Measurements from ENCODE around the gene SNORC. TPM values are rescaled to one million over a fixed set of nuclear protein-coding genes. Genes with fewer than 3 reads are reported as not detected.
A peak's percentile ranks its signal among the peaks of the same experiment; 100 is the strongest.

The SNORC gene
- total and polyA plus RNA-seq, 2 of the 13 experiments (the other 11 are each of a cell fraction or from before 2014, with no cell fraction given), result 59.1 to 86.1 TPM

DNA sequence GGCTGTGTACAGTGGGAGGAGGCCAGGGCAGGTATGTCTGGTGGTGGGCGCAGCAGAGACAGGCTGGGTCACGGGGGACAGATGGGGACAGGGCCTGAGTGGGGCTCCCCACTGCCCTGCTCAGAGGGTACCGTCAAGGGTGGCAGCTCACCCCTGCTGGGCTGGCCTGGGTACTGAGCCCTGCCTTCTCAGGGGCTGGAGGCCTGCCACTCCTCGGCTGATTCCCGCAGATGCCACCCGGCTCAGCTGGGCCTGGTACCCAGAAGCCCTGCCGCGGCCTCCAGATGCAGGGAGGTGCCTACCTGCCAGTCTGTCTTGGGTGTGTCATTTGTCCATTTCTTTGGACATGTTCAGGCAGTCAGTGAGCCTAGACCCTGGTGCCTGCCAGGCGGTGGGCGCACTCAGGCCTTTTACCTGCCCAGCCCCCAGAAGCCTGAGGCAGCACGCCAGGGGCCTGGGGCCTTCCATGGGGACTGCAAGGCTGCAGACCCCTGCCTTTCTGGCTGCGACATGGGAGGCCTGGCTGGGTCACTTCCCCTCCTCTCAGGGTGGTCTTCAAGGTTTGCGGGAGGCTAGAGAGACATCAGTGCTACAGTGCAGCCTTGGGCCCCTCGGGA, 3.3 kb downstream of the SNORC start (continued):
- TF ChIP-seq, protein P1, sequence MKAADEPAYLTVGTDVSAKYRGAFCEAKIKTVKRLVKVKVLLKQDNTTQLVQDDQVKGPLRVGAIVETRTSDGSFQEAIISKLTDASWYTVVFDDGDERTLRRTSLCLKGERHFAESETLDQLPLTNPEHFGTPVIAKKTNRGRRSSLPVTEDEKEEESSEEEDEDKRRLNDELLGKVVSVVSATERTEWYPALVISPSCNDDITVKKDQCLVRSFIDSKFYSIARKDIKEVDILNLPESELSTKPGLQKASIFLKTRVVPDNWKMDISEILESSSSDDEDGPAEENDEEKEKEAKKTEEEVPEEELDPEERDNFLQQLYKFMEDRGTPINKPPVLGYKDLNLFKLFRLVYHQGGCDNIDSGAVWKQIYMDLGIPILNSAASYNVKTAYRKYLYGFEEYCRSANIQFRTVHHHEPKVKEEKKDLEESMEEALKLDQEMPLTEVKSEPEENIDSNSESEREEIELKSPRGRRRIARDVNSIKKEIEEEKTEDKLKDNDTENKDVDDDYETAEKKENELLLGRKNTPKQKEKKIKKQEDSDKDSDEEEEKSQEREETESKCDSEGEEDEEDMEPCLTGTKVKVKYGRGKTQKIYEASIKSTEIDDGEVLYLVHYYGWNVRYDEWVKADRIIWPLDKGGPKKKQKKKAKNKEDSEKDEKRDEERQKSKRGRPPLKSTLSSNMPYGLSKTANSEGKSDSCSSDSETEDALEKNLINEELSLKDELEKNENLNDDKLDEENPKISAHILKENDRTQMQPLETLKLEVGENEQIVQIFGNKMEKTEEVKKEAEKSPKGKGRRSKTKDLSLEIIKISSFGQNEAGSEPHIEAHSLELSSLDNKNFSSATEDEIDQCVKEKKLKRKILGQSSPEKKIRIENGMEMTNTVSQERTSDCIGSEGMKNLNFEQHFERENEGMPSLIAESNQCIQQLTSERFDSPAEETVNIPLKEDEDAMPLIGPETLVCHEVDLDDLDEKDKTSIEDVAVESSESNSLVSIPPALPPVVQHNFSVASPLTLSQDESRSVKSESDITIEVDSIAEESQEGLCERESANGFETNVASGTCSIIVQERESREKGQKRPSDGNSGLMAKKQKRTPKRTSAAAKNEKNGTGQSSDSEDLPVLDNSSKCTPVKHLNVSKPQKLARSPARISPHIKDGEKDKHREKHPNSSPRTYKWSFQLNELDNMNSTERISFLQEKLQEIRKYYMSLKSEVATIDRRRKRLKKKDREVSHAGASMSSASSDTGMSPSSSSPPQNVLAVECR (CRISPR knock-in tag; IDR thresholded peaks at IDR 0.05; ENCODE audit: borderline replicate concordance), result no peak
- TF ChIP-seq ZSCAN30 (CRISPR knock-in tag; IDR thresholded peaks at IDR 0.05), result no peak
- TF ChIP-seq ZNF451 (CRISPR knock-in tag; IDR thresholded peaks at IDR 0.05), result 0 out of 2 replicates have a peak, but pooled peaks have one; percentile 36
- TF ChIP-seq, protein P2, sequence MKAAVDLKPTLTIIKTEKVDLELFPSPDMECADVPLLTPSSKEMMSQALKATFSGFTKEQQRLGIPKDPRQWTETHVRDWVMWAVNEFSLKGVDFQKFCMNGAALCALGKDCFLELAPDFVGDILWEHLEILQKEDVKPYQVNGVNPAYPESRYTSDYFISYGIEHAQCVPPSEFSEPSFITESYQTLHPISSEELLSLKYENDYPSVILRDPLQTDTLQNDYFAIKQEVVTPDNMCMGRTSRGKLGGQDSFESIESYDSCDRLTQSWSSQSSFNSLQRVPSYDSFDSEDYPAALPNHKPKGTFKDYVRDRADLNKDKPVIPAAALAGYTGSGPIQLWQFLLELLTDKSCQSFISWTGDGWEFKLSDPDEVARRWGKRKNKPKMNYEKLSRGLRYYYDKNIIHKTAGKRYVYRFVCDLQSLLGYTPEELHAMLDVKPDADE (CRISPR knock-in tag; IDR thresholded peaks at IDR 0.05), result no peak
- TF ChIP-seq CAMTA2 (CRISPR knock-in tag; IDR thresholded peaks at IDR 0.05; ENCODE audit: borderline replicate concordance), result no peak
- no peak for TF ChIP-seq SETDB1 (CRISPR knock-in tag; IDR thresholded peaks at IDR 0.05; ENCODE audit: borderline replicate concordance)
- TF ChIP-seq, protein P3, sequence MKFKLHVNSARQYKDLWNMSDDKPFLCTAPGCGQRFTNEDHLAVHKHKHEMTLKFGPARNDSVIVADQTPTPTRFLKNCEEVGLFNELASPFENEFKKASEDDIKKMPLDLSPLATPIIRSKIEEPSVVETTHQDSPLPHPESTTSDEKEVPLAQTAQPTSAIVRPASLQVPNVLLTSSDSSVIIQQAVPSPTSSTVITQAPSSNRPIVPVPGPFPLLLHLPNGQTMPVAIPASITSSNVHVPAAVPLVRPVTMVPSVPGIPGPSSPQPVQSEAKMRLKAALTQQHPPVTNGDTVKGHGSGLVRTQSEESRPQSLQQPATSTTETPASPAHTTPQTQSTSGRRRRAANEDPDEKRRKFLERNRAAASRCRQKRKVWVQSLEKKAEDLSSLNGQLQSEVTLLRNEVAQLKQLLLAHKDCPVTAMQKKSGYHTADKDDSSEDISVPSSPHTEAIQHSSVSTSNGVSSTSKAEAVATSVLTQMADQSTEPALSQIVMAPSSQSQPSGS (CRISPR knock-in tag; IDR thresholded peaks at IDR 0.05), result no peak
- no peak for TF ChIP-seq CENPT (CRISPR knock-in tag; IDR thresholded peaks at IDR 0.05; ENCODE audit: low read depth)
- TF ChIP-seq ZFP1 (CRISPR knock-in tag; IDR thresholded peaks at IDR 0.05), result no peak
- TF ChIP-seq SRSF1 (optimal IDR thresholded peaks at IDR 0.05; ENCODE audit: low read depth, low read length), result no peak
- peak; percentile 50; the same call in 1 of the 2 replicates for TF ChIP-seq ZNF446 (CRISPR knock-in tag; IDR thresholded peaks at IDR 0.05)
- no peak for TF ChIP-seq TBX3 (IDR thresholded peaks at IDR 0.05; ENCODE audit: borderline replicate concordance)
- TF ChIP-seq RELA (CRISPR knock-in tag; IDR thresholded peaks at IDR 0.05), result no peak
- TF ChIP-seq SIX1 (CRISPR knock-in tag; IDR thresholded peaks at IDR 0.05; ENCODE audit: borderline replicate concordance), result no peak
- TF ChIP-seq, protein P4, sequence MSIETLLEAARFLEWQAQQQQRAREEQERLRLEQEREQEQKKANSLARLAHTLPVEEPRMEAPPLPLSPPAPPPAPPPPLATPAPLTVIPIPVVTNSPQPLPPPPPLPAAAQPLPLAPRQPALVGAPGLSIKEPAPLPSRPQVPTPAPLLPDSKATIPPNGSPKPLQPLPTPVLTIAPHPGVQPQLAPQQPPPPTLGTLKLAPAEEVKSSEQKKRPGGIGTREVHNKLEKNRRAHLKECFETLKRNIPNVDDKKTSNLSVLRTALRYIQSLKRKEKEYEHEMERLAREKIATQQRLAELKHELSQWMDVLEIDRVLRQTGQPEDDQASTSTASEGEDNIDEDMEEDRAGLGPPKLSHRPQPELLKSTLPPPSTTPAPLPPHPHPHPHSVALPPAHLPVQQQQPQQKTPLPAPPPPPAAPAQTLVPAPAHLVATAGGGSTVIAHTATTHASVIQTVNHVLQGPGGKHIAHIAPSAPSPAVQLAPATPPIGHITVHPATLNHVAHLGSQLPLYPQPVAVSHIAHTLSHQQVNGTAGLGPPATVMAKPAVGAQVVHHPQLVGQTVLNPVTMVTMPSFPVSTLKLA (IDR thresholded peaks at IDR 0.05), result no peak
- TF ChIP-seq CHCHD3 (CRISPR knock-in tag; IDR thresholded peaks at IDR 0.05), result no peak
